HepG2 (cell line): Measurements from ENCODE around the gene HMGB2. TPM values are rescaled to one million over a fixed set of nuclear protein-coding genes. Genes with fewer than 3 reads are reported as not detected.
A peak's percentile ranks its signal among the peaks of the same experiment; 100 is the strongest.

Experiments used
- GLI4 ChIP-seq: sonication (generic); formaldehyde crosslinking; IDR thresholded peaks from 2 replicates; pipeline ENCODE4 v1.5.1; 2020; ENCODE audit warnings: missing genetic modification reagents, mild to moderate bottlenecking, moderate library complexity, borderline replicate concordance
- GPN1 ChIP-seq: sonication (generic); formaldehyde crosslinking; IDR thresholded peaks from 2 replicates; pipeline ENCODE4 v1.5.1; 2020; ENCODE audit warnings: missing genetic modification reagents, borderline replicate concordance
- MATR3 ChIP-seq: sonication (generic); formaldehyde crosslinking; IDR thresholded peaks from 2 replicates; pipeline ENCODE4 v1.4.0; 2020; ENCODE audit warnings: missing genetic modification reagents
- NCOA1 ChIP-seq: sonication (generic); formaldehyde crosslinking; IDR thresholded peaks from 2 replicates; pipeline ENCODE4 v1.9.0; 2021; ENCODE audit warnings: missing genetic modification reagents
- REXO4 ChIP-seq: sonication (generic); formaldehyde crosslinking; IDR thresholded peaks from 2 replicates; pipeline ENCODE4 v1.8.0; 2022; ENCODE audit warnings: missing genetic modification reagents, mild to moderate bottlenecking, borderline replicate concordance
- SMAD1 ChIP-seq: sonication (generic); formaldehyde crosslinking; IDR thresholded peaks from 2 replicates; pipeline ENCODE4 v1.4.0; 2020; ENCODE audit warnings: missing genetic modification reagents, low read depth, mild to moderate bottlenecking, borderline replicate concordance
- TMF1 ChIP-seq: sonication (generic); formaldehyde crosslinking; IDR thresholded peaks from 2 replicates; pipeline ENCODE4 v1.8.1; 2022; ENCODE audit warnings: low read depth, missing genetic modification reagents
- UBTF ChIP-seq: sonication (generic); formaldehyde crosslinking; IDR thresholded peaks from 2 replicates; pipeline ENCODE4 v1.4.0; 2020; ENCODE audit warnings: mild to moderate bottlenecking, missing genetic modification reagents
- ZBTB26 ChIP-seq: IDR thresholded peaks from 2 replicates; pipeline ENCODE4 v1.6.1; 2016; ENCODE audit warnings: missing compliant biosample characterization, missing genetic modification reagents, borderline replicate concordance
- ZNF17 ChIP-seq: sonication (generic); formaldehyde crosslinking; IDR thresholded peaks from 2 replicates; pipeline ENCODE4 v1.5.0; 2020; ENCODE audit warnings: mild to moderate bottlenecking, missing genetic modification reagents
- ZNF234 ChIP-seq: sonication (generic); formaldehyde crosslinking; conservative IDR thresholded peaks from 2 replicates; pipeline ENCODE4 v1.5.1; 2020; ENCODE audit warnings: mild to moderate bottlenecking, missing genetic modification reagents
- ZNF550 ChIP-seq: sonication (generic); formaldehyde crosslinking; IDR thresholded peaks from 2 replicates; pipeline ENCODE4 v1.4.0; 2020; ENCODE audit warnings: mild to moderate bottlenecking, missing genetic modification reagents, borderline replicate concordance
- polyA plus RNA-seq, 8 experiments: library from polyadenylated mRNA; depleted of rRNA in 3 of 8; stranded (reverse) in 7 of 8; unstranded in 1 of 8; fragments of >200 nt; fragmentation: Illumina TruSeq in 4 of 8; extraction: Trizol in 4 of 8; gene quantifications; 2 replicates each; pipeline versions ENCODE4 v1.2.1 to v1.2.3, GENCODE V29; 2011 to 2016; ENCODE audit warnings: low read depth in 4 of 8, missing spikeins in 1 of 8, mixed read lengths in 1 of 8; ENCODE audit not compliant: insufficient read depth in 1 of 8
- total RNA-seq, 5 experiments: library from RNA; depleted of rRNA; stranded (reverse); fragments of >200 nt; fragmentation: Illumina TruSeq; extraction: Trizol; gene quantifications; 2 replicates each; pipeline ENCODE4 v1.2.3, GENCODE V29; 2016; ENCODE audit warnings: low read depth in 1 of 5
- TF ChIP-seq, protein P1 (sequence below): sonication (generic); formaldehyde crosslinking; IDR thresholded peaks from 2 replicates; pipeline ENCODE4 v1.4.0; 2020; ENCODE audit warnings: missing genetic modification reagents
- TF ChIP-seq, protein P2 (sequence below): sonication (generic); formaldehyde crosslinking; IDR thresholded peaks from 2 replicates; pipeline ENCODE4 v1.5.1; 2020; ENCODE audit warnings: mild to moderate bottlenecking, missing genetic modification reagents, moderate library complexity

HMGB2 gene
- total and polyA plus RNA-seq, 2 of the 13 experiments (the other 11 are each of a cell fraction or from before 2014, with no cell fraction given) = 90.5 to 332 TPM

DNA sequence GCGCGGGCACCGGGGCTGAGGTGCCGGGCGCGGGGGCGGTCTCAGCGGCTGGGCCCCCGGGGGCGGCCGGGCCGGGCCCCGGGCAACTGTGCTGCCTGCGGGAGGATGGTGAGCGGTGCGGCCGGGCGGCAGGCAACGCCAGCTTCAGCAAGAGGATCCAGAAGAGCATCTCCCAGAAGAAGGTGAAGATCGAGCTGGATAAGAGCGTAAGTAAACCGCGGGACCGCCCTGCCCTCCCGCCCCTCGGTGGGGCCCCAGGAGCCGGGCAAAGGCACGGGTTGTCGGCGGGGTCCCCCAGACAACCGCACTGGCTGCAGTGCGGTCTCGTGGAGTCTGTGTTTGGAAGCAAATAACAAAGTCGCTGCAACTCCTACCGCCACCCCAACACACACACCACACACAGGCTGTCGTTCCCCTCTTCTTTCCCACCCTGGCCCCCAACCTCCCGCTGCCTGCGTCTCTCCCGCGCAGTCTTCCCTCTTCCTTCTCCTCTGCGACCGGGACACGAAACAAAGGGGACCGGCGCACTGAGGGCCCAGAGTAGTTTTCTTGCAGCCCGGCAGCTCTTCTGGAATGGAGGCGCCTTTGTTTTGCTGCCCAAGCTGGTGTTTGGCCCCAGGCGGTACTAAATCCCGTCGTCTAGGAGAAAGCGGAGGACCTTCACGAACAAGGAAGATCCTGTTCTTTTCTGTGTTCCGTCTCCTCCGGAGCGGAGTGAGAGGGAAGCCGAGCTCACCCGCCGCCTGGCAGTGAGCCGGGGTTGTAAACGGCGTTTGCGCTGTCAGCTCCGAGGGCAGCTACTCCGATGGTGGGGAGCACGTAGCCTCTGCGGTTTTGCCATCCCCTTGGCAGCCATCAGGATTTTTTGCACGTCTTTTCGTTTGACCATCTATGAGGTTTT is 37.4 kb upstream of the HMGB2 start (continued):
- TF ChIP-seq UBTF (peak; percentile 90), SMAD1 (CRISPR knock-in tag) (0 out of 2 replicates have a peak, but pooled peaks have one; percentile 50), ZNF17 (CRISPR knock-in tag) (no peak), GPN1 (CRISPR knock-in tag) (no peak), ZNF234 (CRISPR knock-in tag) (no peak), ZBTB26 (CRISPR knock-in tag) (0 out of 2 replicates have a peak, but pooled peaks have one; percentile 36), ZNF550 (0 out of 2 replicates have a peak, but pooled peaks have one; percentile 46), MATR3 (CRISPR knock-in tag) (no peak), NCOA1 (CRISPR knock-in tag) (no peak), GLI4 (CRISPR knock-in tag) (no peak), REXO4 (CRISPR knock-in tag) (no peak), TMF1 (CRISPR knock-in tag) (0 out of 2 replicates have a peak, but pooled peaks have one; percentile 24)
- TF ChIP-seq, protein P1, sequence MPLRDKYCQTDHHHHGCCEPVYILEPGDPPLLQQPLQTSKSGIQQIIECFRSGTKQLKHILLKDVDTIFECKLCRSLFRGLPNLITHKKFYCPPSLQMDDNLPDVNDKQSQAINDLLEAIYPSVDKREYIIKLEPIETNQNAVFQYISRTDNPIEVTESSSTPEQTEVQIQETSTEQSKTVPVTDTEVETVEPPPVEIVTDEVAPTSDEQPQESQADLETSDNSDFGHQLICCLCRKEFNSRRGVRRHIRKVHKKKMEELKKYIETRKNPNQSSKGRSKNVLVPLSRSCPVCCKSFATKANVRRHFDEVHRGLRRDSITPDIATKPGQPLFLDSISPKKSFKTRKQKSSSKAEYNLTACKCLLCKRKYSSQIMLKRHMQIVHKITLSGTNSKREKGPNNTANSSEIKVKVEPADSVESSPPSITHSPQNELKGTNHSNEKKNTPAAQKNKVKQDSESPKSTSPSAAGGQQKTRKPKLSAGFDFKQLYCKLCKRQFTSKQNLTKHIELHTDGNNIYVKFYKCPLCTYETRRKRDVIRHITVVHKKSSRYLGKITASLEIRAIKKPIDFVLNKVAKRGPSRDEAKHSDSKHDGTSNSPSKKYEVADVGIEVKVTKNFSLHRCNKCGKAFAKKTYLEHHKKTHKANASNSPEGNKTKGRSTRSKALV (CRISPR knock-in tag) = peak; percentile 43; the same call in 1 of the 2 replicates
- TF ChIP-seq, protein P2, sequence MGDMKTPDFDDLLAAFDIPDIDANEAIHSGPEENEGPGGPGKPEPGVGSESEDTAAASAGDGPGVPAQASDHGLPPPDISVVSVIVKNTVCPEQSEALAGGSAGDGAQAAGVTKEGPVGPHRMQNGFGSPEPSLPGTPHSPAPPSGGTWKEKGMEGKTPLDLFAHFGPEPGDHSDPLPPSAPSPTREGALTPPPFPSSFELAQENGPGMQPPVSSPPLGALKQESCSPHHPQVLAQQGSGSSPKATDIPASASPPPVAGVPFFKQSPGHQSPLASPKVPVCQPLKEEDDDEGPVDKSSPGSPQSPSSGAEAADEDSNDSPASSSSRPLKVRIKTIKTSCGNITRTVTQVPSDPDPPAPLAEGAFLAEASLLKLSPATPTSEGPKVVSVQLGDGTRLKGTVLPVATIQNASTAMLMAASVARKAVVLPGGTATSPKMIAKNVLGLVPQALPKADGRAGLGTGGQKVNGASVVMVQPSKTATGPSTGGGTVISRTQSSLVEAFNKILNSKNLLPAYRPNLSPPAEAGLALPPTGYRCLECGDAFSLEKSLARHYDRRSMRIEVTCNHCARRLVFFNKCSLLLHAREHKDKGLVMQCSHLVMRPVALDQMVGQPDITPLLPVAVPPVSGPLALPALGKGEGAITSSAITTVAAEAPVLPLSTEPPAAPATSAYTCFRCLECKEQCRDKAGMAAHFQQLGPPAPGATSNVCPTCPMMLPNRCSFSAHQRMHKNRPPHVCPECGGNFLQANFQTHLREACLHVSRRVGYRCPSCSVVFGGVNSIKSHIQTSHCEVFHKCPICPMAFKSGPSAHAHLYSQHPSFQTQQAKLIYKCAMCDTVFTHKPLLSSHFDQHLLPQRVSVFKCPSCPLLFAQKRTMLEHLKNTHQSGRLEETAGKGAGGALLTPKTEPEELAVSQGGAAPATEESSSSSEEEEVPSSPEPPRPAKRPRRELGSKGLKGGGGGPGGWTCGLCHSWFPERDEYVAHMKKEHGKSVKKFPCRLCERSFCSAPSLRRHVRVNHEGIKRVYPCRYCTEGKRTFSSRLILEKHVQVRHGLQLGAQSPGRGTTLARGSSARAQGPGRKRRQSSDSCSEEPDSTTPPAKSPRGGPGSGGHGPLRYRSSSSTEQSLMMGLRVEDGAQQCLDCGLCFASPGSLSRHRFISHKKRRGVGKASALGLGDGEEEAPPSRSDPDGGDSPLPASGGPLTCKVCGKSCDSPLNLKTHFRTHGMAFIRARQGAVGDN (CRISPR knock-in tag) = peak; percentile 47
